ENCODE results near the gene ZBTB7C. TPM values are rescaled to one million over a fixed set of nuclear protein-coding genes. Genes with fewer than 3 reads are reported as not detected.

ZBTB7C gene
- total RNA-seq, 6 donors from 2014 or later: 6.1 to 18.1 (median 12.2) TPM

DNA sequence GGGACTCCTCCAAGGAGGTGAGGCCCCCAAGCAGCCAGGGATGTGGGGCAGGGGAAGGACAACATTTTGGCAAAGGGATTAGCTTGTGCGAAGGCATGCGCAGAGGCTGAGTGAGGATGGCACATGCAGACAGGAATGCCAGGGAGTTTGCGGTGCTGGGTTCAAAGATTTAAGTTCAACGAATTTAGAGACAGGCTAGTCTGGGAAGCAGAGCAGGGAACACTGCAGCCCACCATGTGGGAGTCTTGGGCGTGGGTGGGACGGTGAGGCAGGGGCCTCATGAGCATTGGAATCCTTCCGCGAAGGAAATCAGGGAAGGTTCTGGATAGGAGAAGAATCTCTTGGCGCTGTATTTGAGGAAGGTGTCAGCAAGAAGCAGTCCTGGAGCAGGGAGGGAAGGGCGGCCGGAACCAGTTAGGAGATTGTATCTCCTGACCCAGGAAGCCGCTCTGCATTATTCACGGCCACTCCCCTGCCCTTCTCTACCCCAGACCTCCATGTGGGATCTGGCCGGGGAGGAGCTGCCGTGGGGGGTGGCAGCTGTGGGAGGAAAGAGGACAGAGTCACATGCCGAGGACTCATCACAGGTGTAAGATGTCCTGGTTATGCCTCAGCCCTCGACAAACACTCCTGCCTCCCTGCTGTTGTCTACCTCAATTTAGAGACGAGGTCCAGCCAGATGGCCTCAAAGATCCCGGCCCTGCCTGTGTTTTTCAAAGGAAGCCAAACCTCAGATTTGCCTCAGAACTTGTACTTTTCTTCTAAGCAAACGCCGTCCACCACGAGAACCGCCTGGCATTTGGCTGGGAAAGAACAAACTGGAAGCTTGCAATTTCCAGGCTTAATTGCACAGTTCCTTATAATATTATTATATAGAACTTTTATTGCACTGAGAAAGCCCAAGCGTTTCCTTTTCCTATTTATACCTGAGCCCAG is 355.0 kb downstream of the ZBTB7C start:
- Histone ChIP-seq H3K27me3 (no peaks in the 10 kb centered on the region), H3K4me1 (peaks cover 0 to 10% (median 9%) of the 10 kb centered on the region in 4 donors), H3K27ac (no peak overlapping the region), H3K4me3 (no peak overlapping the region), H3K9me3 (no peaks in the 10 kb centered on the region), H3K36me3 (no peaks in the 10 kb centered on the region)
- WGBS, 2 donors: 62% methylated on average over 24 of the region's 24 CpGs
- TF ChIP-seq EP300 (IDR thresholded peaks at IDR 0.05) (no peak), CTCF (IDR thresholded peaks at IDR 0.05) (no peak), POLR2A (IDR thresholded peaks at IDR 0.05) (no peak), POLR2AphosphoS5 (IDR thresholded peaks at IDR 0.05) (no peak)
- DNase-seq (no peak), ATAC-seq (ENCODE audit: low FRiP score in 2 of 2) (no peak)

DNA sequence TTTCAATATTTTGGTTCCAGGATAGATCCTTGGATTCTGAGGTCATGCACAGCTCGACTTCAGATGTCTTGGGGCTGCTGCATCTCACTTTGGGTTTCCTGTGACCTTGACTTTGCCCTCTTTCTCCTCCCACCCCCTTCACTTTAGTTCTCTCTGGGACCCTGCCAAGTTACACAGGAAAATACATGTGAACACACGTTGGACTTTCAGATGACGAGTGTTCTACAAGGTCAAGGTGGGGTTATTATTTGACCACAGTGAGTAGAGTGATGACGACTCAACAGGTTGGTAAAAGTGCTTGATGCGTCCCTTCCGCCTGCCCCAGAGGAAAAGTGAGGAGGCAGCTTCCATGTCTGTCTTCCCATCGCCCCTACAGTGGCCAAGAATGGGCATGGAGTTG is 356.3 kb downstream of the ZBTB7C start:
- no peak overlapping the region for H3K4me3 ChIP-seq
- no peaks in the 10 kb centered on the region for H3K36me3 ChIP-seq

GRCh38 chr18:48051945-48052840 is 357.0 kb downstream of the ZBTB7C start:
- WGBS, 2 donors: 85 to 86% methylated on average over 8 of the region's 8 CpGs
- no peaks in the 10 kb centered on the region for H3K27me3 ChIP-seq
- H3K36me3 ChIP-seq: no peaks in the 10 kb centered on the region
- H3K27ac ChIP-seq: no peak overlapping the region
- H3K4me3 ChIP-seq: no peak overlapping the region
- H3K4me1 ChIP-seq: peaks cover 0 to 10% (median 9%) of the 10 kb centered on the region in 4 donors
- DNase-seq: no peak
- TF ChIP-seq POLR2A (IDR thresholded peaks at IDR 0.05) (no peak), EP300 (IDR thresholded peaks at IDR 0.05) (no peak), CTCF (IDR thresholded peaks at IDR 0.05) (no peak), POLR2AphosphoS5 (IDR thresholded peaks at IDR 0.05) (no peak)
- H3K9me3 ChIP-seq: no peaks in the 10 kb centered on the region
- no peak for ATAC-seq (ENCODE audit: low FRiP score in 2 of 2)

More for the DNA sequence above, 356.3 kb downstream of the ZBTB7C start:
- TF ChIP-seq POLR2A (IDR thresholded peaks at IDR 0.05) (no peak), POLR2AphosphoS5 (IDR thresholded peaks at IDR 0.05) (no peak), EP300 (IDR thresholded peaks at IDR 0.05) (no peak), CTCF (IDR thresholded peaks at IDR 0.05) (no peak)
- no peak for ATAC-seq (ENCODE audit: low FRiP score in 2 of 2)
- WGBS, 2 donors: 60 to 67% methylated on average over 7 of the region's 7 CpGs
- peaks cover 0 to 10% (median 9%) of the 10 kb centered on the region in 4 donors for H3K4me1 ChIP-seq
- no peak for DNase-seq
- no peaks in the 10 kb centered on the region for H3K27me3 ChIP-seq
- H3K27ac ChIP-seq: no peak overlapping the region
- H3K9me3 ChIP-seq: no peaks in the 10 kb centered on the region

- peak; percentile 13 to 66 for ATAC-seq (ENCODE audit: low FRiP score in 2 of 2)
- no peak for TF ChIP-seq POLR2A (IDR thresholded peaks at IDR 0.05)
- no peak for TF ChIP-seq POLR2AphosphoS5 (IDR thresholded peaks at IDR 0.05)
- no peak for TF ChIP-seq EP300 (IDR thresholded peaks at IDR 0.05)
- no peak for TF ChIP-seq CTCF (IDR thresholded peaks at IDR 0.05)
Measured at GRCh38 chr18:48050176-48050575, 359.0 kb downstream of the ZBTB7C start.

More at GRCh38 chr18:48050176-48050575, 359.0 kb downstream of the ZBTB7C start:
- Histone ChIP-seq H3K27ac (no peak overlapping the region), H3K4me3 (no peak overlapping the region), H3K36me3 (no peaks in the 10 kb centered on the region), H3K4me1 (peaks cover 0 to 10% (median 9%) of the 10 kb centered on the region in 4 donors), H3K27me3 (no peaks in the 10 kb centered on the region), H3K9me3 (no peaks in the 10 kb centered on the region)
- 71% methylated on average over 7 of the region's 7 CpGs; no CpG with 5 or more reads in 1 of the 2 donors for WGBS, 2 donors
- DNase-seq: peak; percentile 58 to 61
